Pancreas (tissue), 10 donors: ENCODE data around the gene CCDC158. TPM values are rescaled to one million over a fixed set of nuclear protein-coding genes. Genes with fewer than 3 reads are reported as not detected.

Source experiments
- ATAC-seq, 4 donors: fragments of 200-7000 bp; cut with Tn5 transposase; one replicate each; pipeline versions ENCODE4 v1.8.0 to v1.9.1; 2020; ENCODE audit warnings: mild to moderate bottlenecking in 4 of 4, moderate library complexity in 4 of 4
- DNase-seq, 6 donors: peaks; one replicate each; pipeline ENCODE4 v3.0.0-alpha.2; 2020
- FAIRE-seq: peaks from 2 replicates; lab custom pipeline; 2012; peaks lifted over from hg19 to GRCh38; lab: Jason Lieb, UNC
- H3K27ac ChIP-seq, 4 donors: fragments of 200-600 bp; sonication (generic); 1 replicate in 3 of 4; 2 replicates in 1 of 4; pipeline versions ENCODE4 v1.5.0 to v1.8.0; 2020
- H3K27me3 ChIP-seq, 4 donors: fragments of 200-600 bp; one replicate each; pipeline ENCODE4 v1.8.0; 2021
- H3K36me3 ChIP-seq, 3 donors: fragments of 200-600 bp; sonication (generic) in 1 of 3; one replicate each; pipeline versions ENCODE4 v1.5.0 to v1.8.0; 2020 to 2021
- H3K4me1 ChIP-seq, 3 donors: fragments of 200-600 bp; one replicate each; pipeline ENCODE4 v1.8.0; 2021
- H3K4me3 ChIP-seq, 4 donors: fragments of 200-600 bp; sonication (generic) in 2 of 4; one replicate each; pipeline versions ENCODE4 v1.5.0 to v1.8.0; 2020 to 2021
- H3K9me3 ChIP-seq, 4 donors: fragments of 200-600 bp; one replicate each; pipeline ENCODE4 v1.8.0; 2021
- CTCF ChIP-seq, 4 donors: fragments of 200-600 bp; sonication (generic) in 3 of 4; IDR thresholded peaks; one replicate each; pipeline versions ENCODE4 v1.5.0 to v1.8.0; 2021; ENCODE audit warnings: antibody characterized with exemption in 4 of 4
- WGBS, 2 donors: extraction: QIAGEN DNeasy Blood & Tissue Kit; methylation state at CpG; one replicate each; pipeline ENCODE4 v1.1.7; 2013; 5-methylcytosine and 5-hydroxymethylcytosine counted together
- intact Hi-C, 3 donors: fragments of 100-400 bp; cut with DNase I; formaldehyde crosslinking; loops; one replicate each; pipeline versions ENCODE4 v1.11.1 to v1.14.2; 2022
- polyA plus RNA-seq, 2 donors: library from polyadenylated mRNA; stranded (reverse); fragments of 200-250 nt; gene quantifications; one replicate each; pipeline ENCODE4 v1.2.3, GENCODE V29; 2013
- total RNA-seq, 6 donors: library from RNA; stranded (reverse); fragmentation: NEBNext Ultra II Directional in 4 of 6; extraction: Animal tissue kit (Norgen Biotek cat#: 25700) in 4 of 6; gene quantifications; one replicate each; pipeline versions ENCODE4 v1.2.1 to v1.2.4, GENCODE V29; 2021 to 2023
- donor health status: healthy with polysubstance abuse.
- donor health status: DM: no; HTN: no; CAD: no; lungs with moderate emphysema.
- donor health status: DM: no; HTN: no; CAD: no.
- donor health status: control.
- donor health status: control.
- donor health status: Bipolar disorder and iron deficiency.
- donor health status: DM: yes; HTN: yes; CAD: no.
- donor health status: DM: no; HTN: no; CAD: no.
- donor health status: DM: no; HTN: no; CAD: no.
- donor health status: DM: yes; HTN: yes; CAD: no.

Gene CCDC158
- total and polyA plus RNA-seq, 8 donors = 0.19 to 0.94 (median 0.61) TPM

GRCh38 chr4:76266627-76267026, 154.3 kb downstream of the CCDC158 start:
- Histone ChIP-seq H3K27me3 (no peaks in the 10 kb centered on the region), H3K4me1 (no peaks in the 10 kb centered on the region), H3K4me3 (no peak overlapping the region), H3K27ac (no peak overlapping the region), H3K36me3 (peaks cover 0 to 20% (median 0%) of the 10 kb centered on the region in 3 donors), H3K9me3 (no peaks in the 10 kb centered on the region)
- 70 to 75% methylated on average over 3 of the region's 3 CpGs for WGBS, 2 donors
- no peak for DNase-seq
- intact Hi-C loops = no loop called here
- ATAC-seq = no peak
- FAIRE-seq = no peak
- TF ChIP-seq CTCF (IDR thresholded peaks at IDR 0.05) = no peak

GRCh38 chr4:76265631-76266218, 155.2 kb downstream of the CCDC158 start:
- DNase-seq = no peak
- Histone ChIP-seq H3K27ac (no peak overlapping the region), H3K4me3 (no peak overlapping the region), H3K27me3 (no peaks in the 10 kb centered on the region), H3K9me3 (no peaks in the 10 kb centered on the region), H3K4me1 (no peaks in the 10 kb centered on the region), H3K36me3 (peaks cover 0 to 20% (median 0%) of the 10 kb centered on the region in 3 donors)
- no peak for ATAC-seq
- FAIRE-seq = no peak
- 86 to 87% methylated on average over 6 of the region's 6 CpGs for WGBS, 2 donors
- no peak for TF ChIP-seq CTCF (IDR thresholded peaks at IDR 0.05)
- intact Hi-C loops = no loop called here

Other genes with a start within 250 kb of the CCDC158 start
- gene SCARB2, start 207.3 kb downstream of the CCDC158 start, total RNA-seq = 100 to 1,000 TPM in 1 of 6 donors, 10 to 100 TPM in 5; 65.4 to 123 (median 73.3) TPM
- gene SCARB2, start 207.3 kb downstream of the CCDC158 start, polyA plus RNA-seq = 10 to 100 TPM; 36.8 to 50.7 TPM
- 10 to 100 TPM in 2 of 6 donors, 1 to 10 TPM in 4; 3.6 to 11.5 (median 7.3) TPM for gene FAM47E, start 169.4 kb downstream of the CCDC158 start, total RNA-seq
- 10 to 100 TPM; 13.1 to 14.8 TPM for gene FAM47E, start 169.4 kb downstream of the CCDC158 start, polyA plus RNA-seq
- gene STBD1, start 114.4 kb downstream of the CCDC158 start, total RNA-seq = 1 to 10 TPM; 1.7 to 6.5 (median 2.6) TPM
- 1 to 10 TPM; 3.6 to 5.0 TPM for gene STBD1, start 114.4 kb downstream of the CCDC158 start, polyA plus RNA-seq
- gene SHROOM3, start 14.1 kb upstream of the CCDC158 start, total RNA-seq = 10 to 100 TPM; 11.7 to 43.5 (median 21.3) TPM
- gene SHROOM3, start 14.1 kb upstream of the CCDC158 start, polyA plus RNA-seq = 1 to 10 TPM; 6.2 to 8.7 TPM